ENCODE data around the gene ACTR8. TPM values are rescaled to one million over a fixed set of nuclear protein-coding genes. Genes with fewer than 3 reads are reported as not detected.

ACTR8 gene
- total RNA-seq, 1 donor from 2014 or later = 16.8 TPM

DNA sequence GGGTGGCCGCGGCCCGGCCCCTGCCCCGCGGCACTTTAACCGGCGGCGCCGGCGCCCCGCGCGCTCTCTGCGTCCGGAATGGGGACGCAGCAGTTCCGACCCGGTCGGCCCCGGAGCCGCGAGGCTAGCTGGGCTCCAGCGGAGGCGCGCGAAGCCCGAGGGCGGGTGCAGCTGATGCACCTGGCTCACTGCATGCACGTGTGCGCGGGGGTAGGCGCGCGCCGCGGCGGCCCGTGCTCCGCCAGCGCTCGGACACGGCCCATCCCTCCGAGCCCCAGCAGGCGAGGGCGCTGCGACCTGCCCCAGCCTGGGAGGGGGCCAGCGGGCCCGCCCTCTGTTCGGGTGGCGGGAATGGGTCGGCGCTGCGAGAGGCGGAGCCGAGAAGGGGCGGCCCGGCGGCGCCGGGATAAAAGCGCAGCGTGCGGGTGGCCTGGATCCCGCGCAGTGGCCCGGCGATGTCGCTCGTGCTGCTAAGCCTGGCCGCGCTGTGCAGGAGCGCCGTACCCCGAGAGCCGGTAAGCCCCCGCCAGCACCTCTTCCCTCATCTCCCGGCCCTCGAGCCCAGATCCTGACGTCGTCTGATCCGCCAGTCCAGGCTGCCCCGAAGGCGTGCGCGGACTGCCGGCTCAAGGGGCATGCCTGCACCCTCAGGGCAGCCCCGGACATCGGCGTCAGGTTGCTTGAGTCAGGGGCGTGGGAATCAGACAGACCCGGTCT is 35.7 kb downstream of the ACTR8 start, which contains the start of the genes CHDH and IL17RB:
Gene CHDH, minus strand, starts transcription at position 286 of the 717 bp plus-strand sequence. CDS start 22,411 bp downstream, outside the sequence.
Gene IL17RB, plus strand, starts transcription at position 435 of the 717 bp plus-strand sequence. Its CDS starts 21 bp downstream, at position 456.
- Histone ChIP-seq H3K27me3 (ENCODE audit: control insufficient read depth, insufficient read depth, low read length) (peaks cover 11% of the 10 kb centered on the region), H3K36me3 (ENCODE audit: control insufficient read depth, insufficient read depth, low read length) (no peaks in the 10 kb centered on the region), H3K4me3 (ENCODE audit: low read depth, low read length) (peak within 1 kb of the TSS; percentile 43)
- DNase-seq (ENCODE audit: low read depth) (no peak), FAIRE-seq (no peak)
- TF ChIP-seq, protein P1, sequence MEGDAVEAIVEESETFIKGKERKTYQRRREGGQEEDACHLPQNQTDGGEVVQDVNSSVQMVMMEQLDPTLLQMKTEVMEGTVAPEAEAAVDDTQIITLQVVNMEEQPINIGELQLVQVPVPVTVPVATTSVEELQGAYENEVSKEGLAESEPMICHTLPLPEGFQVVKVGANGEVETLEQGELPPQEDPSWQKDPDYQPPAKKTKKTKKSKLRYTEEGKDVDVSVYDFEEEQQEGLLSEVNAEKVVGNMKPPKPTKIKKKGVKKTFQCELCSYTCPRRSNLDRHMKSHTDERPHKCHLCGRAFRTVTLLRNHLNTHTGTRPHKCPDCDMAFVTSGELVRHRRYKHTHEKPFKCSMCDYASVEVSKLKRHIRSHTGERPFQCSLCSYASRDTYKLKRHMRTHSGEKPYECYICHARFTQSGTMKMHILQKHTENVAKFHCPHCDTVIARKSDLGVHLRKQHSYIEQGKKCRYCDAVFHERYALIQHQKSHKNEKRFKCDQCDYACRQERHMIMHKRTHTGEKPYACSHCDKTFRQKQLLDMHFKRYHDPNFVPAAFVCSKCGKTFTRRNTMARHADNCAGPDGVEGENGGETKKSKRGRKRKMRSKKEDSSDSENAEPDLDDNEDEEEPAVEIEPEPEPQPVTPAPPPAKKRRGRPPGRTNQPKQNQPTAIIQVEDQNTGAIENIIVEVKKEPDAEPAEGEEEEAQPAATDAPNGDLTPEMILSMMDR (IDR thresholded peaks at IDR 0.05; ENCODE audit: insufficient read depth, low read length, severe bottlenecking) = no peak

DNA sequence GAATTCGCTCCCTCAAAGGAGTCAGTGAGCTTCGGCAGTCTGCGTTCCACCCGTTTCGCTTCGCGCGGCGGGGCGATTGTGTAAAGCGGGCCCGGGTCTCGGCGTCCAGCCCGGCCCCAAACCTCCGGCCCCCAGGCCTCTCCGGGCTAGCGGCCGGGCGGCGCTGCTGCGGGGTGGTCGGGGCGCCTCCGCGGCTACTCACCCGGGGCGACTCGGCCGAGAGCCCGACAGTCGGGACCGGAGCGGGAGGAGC is 36.1 kb downstream of the ACTR8 start:
- Histone ChIP-seq H3K4me3 (ENCODE audit: low read depth, low read length) (peak overlapping the region; percentile 43), H3K36me3 (ENCODE audit: control insufficient read depth, insufficient read depth, low read length) (no peaks in the 10 kb centered on the region), H3K27me3 (ENCODE audit: control insufficient read depth, insufficient read depth, low read length) (peaks cover 11% of the 10 kb centered on the region)
- TF ChIP-seq, protein P1 (IDR thresholded peaks at IDR 0.05; ENCODE audit: insufficient read depth, low read length, severe bottlenecking) = no peak
- FAIRE-seq (no peak), DNase-seq (ENCODE audit: low read depth) (no peak)

DNA sequence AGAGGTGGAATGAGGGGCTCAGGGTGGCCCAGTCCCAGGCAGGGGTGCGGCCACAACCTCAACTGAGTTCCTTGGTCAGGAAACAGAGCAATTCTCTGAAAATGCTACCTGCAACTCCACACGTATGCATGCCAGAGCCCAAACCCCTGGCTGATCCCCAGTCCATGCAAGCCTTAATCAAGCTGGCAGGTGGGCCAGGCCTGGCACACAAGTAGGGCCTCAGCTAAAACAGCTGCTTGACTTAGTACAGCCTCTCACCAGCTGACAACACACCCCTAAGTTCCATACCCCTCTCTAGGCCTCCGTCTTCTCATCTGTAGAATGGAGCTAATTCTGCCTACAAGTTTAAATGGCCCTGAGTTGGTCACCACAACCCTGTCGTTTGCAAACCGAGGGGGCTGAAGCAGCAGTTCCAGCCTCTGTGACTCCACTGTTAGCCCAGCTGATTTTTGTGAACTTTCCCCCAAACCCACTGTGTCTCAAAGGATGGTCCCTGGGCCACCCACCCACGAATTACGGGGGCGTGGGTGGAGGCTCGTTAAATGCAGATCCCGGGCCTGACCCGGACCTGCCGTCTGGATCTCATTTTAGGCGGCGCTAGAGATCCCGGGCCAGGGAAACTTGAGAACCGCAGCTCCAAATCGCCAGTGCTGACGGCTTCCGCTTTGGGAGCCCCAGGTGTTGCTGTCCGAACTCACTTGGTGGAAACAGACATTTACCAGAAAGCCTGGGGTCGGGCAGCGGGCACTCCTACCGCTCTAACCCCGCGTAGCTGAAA is 36.7 kb downstream of the ACTR8 start:
- Histone ChIP-seq H3K36me3 (ENCODE audit: control insufficient read depth, insufficient read depth, low read length) (no peaks in the 10 kb centered on the region), H3K4me3 (ENCODE audit: low read depth, low read length) (peak overlapping the region; percentile 43), H3K27me3 (ENCODE audit: control insufficient read depth, insufficient read depth, low read length) (peaks cover 11% of the 10 kb centered on the region)
- FAIRE-seq (no peak), DNase-seq (ENCODE audit: low read depth) (peak; percentile 16)
- TF ChIP-seq, protein P1 (IDR thresholded peaks at IDR 0.05; ENCODE audit: insufficient read depth, low read length, severe bottlenecking) = peak; percentile 48

GRCh38 chr3:53844262-53845102 is 37.5 kb downstream of the ACTR8 start:
- no peaks in the 10 kb centered on the region for H3K36me3 ChIP-seq (ENCODE audit: control insufficient read depth, insufficient read depth, low read length)
- peaks cover 11% of the 10 kb centered on the region for H3K27me3 ChIP-seq (ENCODE audit: control insufficient read depth, insufficient read depth, low read length)
- H3K4me3 ChIP-seq (ENCODE audit: low read depth, low read length) = no peak overlapping the region
- TF ChIP-seq, protein P1 (IDR thresholded peaks at IDR 0.05; ENCODE audit: insufficient read depth, low read length, severe bottlenecking) = no peak
- DNase-seq (ENCODE audit: low read depth) (no peak), FAIRE-seq (no peak)

DNA sequence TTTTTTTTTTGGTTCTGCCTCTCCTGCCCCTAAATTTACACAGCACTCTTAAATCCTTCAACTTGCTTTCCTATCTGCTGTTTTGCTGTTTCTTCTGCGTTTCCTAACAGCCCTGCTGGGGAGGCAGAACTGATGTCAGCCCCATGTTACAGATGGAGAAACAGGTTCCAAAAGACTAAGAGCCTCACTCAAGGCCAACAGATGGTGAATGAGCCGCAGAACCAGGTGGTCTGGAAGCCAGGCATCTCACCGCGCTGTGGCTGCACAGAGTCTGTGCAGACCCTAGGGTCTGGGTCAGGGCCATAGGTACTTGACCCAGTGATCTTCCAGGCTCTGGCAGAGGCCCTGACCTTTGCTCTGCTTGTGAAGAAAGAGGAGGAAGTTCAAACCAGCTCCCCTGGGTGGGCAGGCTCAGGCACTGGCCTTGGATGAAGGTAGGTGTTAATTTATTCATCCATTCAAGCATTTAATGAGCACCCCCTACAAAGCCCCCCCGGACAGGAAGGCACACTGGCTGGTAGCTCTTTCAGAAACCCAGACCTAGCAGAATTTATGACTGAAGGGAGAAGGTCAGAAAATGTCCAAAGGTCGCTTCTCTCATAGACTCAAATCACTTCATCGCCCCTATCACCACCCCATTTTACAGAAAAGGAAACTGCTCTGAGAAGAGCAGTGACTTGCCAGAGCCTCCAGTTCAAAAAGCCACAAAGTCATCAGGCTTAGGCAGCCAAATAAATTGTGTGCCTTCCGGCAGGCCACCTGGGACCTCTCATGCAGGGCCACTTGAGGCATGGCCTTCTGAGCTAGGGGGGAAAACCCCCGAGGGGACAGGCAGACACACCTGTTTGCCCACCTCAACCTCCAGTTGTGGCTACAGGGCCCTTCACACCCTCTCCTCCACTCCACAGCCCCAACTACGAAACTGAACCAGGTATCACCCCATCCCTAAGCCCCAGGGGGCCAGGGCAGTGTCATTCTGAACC is 38.5 kb downstream of the ACTR8 start:
- TF ChIP-seq, protein P1 (IDR thresholded peaks at IDR 0.05; ENCODE audit: insufficient read depth, low read length, severe bottlenecking) = no peak
- H3K4me3 ChIP-seq (ENCODE audit: low read depth, low read length) = no peak overlapping the region
- H3K36me3 ChIP-seq (ENCODE audit: control insufficient read depth, insufficient read depth, low read length) = no peaks in the 10 kb centered on the region
- DNase-seq (ENCODE audit: low read depth) (no peak), FAIRE-seq (no peak)
- H3K27me3 ChIP-seq (ENCODE audit: control insufficient read depth, insufficient read depth, low read length) = peaks cover 11% of the 10 kb centered on the region

All from bronchial epithelial cell (primary cell).